ENCODE results near the gene TMEM269. TPM values are rescaled to one million over a fixed set of nuclear protein-coding genes. Genes with fewer than 3 reads are reported as not detected.

TMEM269 gene
- total RNA-seq, 1 donor from 2014 or later: not detected

DNA sequence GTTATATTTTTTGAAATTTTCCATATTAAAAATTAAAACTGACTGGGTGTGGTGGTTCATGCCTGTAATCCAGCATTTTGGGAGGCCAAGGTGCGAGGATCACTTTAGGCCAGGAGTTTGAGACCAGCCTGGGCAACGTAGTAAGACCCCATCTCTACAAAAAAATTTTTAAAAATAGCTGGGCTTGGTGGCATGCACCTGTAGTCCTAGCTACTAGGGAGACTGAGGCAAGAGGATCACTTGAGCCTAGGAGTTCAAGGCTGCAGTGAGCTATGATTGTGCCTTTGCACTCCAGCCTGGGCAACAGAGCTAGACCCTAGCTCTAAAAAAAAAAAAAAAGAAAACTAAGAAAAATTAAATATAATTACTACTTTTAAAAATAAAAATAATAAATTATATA is 36.9 kb downstream of the TMEM269 start:
- no peak for DNase-seq (ENCODE audit: low spot score)

DNA sequence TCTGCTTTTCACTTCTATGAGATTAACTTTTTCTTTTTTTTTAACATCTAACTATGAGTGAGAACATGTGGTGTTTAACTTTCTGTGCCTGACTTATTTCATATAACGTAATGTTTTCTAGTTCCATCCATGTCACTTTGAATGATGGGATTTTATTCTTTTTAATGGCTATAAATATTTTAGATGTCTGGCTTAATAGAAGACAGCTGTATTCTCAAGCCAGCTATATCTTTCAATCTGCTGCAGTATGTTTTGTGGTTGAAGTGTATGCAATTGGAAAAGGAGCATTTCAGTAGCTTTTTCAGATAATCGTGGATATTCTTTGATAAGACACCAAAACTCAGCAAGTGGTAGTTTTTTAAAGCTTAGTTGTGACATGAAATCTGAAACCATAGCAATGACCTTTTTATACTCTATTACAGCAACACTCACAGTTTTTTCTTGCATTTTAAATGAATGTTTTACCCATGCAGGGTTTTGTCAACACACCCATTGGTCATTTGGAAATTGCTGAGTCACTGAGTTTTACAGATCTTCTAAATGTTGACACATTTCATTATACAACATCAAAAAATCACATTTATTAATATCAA is 38.1 kb downstream of the TMEM269 start:
- DNase-seq (ENCODE audit: low spot score): peak; percentile 39

DNA sequence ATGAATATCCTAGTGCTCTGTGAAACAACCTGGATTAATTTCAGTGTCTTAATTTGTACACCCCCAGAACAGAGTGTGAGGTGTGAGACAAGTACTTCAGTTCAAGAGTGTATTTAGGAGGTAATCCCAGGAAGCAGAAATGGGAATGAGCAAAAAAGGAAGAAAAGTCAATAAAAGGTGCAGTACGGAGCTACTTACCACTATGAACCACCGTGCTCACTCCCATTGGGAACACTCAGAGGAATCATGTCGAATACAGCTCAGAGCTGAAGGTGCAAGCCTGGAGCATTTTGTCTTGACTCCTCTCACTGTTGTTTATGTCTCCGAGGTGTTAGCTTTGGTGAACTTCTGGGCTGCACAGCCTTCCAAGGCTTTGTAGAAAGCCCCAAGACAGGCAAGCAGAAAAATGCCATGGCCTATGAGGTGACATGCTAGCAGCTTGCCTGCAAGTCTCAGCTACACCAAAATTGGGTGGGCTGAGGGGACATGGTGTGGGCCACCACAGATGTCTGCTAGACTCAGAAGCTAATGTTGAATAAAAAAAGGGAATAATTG is 39.8 kb downstream of the TMEM269 start:
- DNase-seq (ENCODE audit: low spot score): no peak

DNA sequence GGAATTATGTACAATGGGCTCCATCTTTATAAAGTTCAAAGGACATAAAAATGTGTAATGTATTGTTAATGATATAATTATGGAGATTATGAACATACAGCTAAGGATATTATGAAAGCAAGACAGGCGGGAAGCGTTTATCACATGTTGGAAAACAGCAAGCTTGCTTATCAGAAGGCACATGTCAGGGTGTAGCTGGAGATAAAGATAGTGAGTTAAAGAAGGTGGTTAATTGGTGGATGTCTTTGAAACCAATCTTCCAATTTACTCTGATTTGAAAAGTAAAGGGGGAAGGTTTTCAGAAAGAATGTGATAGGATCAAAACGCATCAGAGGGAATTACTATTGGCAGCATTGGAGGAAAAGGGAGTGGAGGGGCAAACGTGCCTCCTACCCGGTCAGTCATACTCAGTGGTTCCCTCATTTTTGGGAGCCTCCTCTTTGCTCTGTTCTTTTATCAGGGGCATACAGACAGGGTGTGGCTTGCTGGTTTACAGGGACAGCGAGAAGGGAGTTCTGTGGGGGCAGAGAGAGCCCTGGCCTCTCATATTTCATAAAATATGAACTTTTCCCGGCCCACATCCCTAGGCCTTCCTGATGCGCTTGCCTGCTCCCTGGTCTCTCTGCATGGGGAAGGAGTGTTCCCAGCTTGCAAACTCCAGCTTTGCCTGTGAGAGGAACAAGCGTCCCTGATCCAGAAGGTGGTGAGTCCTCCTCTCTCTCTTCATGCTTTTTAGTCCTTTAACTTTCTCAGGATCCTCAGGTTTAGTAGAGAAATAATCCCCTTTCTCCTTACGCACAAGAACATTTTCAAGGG is 40.5 kb downstream of the TMEM269 start:
- peak; percentile 59 for DNase-seq (ENCODE audit: low spot score)

DNA sequence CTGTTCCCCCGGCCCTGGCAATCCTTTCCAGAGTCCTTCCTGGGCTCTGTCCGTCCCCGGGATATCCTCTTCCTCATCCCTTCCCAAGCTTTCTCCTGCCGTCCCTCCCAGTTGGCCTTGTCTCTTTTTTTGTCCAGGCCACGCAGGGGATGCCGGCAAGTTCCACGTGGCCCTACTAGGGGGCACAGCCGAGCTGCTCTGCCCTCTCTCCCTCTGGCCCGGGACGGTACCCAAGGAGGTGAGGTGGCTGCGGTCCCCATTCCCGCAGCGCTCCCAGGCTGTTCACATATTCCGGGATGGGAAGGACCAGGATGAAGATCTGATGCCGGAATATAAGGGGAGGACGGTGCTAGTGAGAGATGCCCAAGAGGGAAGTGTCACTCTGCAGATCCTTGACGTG is 45.8 kb downstream of the TMEM269 start:
- DNase-seq (ENCODE audit: low spot score): no peak

DNA sequence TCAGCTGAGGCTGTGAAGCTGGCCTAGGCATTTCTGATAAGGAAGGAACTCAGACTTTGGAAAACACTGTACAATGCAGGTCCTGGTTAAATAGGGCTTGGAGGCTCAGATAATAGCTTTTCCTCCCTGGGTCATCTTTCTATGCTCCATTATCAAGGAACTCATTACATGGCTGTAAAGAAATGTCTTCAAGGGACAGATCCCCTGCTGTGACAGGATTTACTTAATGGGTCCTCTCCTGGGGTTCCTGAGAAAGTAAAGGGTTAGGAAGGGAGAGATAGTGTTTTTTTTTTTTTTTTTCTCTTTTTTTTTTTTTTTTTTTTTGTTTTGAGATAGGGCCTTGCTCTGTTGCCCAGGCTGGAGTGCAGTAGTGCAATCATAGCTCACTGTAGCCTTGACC is 46.5 kb downstream of the TMEM269 start:
- DNase-seq (ENCODE audit: low spot score): no peak

DNA sequence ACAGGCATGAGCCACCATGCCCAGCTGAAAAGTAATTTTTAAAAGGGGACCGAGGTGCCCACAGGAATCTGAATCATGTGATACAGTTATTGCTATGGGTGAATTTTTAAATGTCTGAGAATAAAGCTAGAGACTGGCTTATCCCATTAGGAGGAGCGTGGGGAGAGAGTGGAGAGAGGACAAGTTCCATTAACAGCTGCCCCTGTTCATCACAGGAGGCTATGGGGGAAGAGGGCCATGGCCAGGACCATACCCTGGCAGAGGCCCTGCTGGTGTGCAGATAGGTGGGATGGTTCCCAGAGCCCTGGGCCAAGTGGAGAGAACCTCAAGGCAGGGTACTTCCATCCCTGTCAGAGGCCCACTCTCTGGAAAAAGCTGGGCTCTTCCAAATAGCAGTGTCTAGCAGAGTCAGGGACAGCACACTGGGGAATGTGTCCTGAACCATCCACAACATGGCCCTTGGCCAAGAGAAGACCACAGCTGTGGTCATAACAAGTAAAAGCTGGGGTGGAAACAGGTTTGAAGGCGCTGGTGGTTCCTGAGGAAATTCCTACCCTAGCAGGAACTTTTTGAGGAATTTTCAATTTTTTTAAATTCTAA is 48.0 kb downstream of the TMEM269 start:
- no peak for DNase-seq (ENCODE audit: low spot score)

DNA sequence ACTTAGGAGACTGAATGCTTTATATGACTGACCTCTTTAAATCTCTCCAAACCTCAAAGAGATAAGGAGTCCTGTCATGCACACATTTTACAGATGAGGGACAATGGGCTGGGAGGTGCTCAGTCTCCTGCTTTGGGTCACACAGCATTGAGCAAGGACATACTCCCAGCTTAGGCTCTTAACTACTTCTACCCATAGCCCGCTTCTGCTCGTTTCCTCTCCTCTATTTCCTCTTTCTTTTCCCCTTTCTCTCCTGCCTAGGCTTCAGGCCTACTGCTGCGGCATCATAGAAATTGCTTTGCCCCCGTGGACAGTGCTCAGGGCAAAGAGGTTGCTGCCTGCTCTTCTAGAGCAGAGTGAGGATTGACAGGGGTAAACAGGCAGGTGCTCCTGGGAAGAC is 49.2 kb downstream of the TMEM269 start:
- DNase-seq (ENCODE audit: low spot score): no peak

DNA sequence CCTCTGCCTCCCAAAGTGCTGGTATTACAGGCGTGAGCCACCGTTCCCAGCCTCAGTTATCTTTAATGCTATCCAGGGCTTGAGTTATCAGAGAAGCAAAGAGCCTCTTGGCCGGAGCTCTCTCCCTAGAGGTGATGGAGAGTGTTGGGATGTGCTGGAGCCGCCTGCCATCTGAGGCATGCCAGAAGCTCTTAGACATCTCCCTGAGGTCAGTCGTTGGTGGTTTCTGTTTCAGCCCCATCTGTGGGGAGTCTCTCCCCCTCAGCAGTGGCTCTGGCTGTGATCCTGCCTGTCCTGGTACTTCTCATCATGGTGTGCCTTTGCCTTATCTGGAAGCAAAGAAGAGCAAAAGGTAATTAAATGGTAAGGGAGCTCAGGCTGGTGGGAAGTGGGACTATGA is 50.0 kb downstream of the TMEM269 start:
- DNase-seq (ENCODE audit: low spot score): no peak

DNA sequence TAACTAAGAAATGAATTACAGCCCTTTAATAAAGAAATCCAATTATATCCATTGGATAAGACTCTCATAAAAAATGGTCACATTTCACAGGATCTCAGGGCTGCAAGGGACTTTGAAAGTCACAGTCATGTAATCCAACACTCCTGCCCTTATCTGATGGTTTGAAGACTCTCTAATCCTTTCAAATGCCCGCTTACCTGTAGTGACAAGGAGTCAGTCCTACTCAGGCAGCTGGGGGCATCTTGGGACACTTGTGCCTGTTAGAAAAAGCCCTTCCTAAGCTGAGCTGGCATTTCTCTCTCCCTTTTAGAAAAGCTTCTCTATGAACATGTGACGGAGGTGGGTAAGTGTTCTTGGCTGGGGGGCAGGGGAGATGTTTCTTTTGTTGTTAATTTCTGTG is 50.6 kb downstream of the TMEM269 start:
- no peak for DNase-seq (ENCODE audit: low spot score)

DNA sequence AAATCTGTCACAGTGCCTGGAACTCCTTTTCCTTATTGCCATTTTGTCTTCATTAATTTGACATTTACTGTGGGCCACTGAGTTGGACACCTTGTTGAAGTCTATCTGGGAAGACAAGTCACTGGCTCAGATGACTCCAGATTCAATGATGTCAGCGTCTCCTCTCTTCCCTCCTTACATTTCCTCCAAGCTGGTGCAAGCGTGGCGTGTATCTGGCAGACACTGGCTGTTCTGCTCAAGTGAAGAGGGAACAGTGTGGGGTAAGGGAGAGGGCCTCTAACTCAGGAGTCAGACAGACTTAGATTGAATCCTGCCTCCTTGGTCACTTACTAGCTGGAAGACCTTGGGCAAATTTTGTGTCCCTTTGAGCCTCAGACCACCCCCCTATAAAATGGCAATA is 52.9 kb downstream of the TMEM269 start:
- no peak for DNase-seq (ENCODE audit: low spot score)

DNA sequence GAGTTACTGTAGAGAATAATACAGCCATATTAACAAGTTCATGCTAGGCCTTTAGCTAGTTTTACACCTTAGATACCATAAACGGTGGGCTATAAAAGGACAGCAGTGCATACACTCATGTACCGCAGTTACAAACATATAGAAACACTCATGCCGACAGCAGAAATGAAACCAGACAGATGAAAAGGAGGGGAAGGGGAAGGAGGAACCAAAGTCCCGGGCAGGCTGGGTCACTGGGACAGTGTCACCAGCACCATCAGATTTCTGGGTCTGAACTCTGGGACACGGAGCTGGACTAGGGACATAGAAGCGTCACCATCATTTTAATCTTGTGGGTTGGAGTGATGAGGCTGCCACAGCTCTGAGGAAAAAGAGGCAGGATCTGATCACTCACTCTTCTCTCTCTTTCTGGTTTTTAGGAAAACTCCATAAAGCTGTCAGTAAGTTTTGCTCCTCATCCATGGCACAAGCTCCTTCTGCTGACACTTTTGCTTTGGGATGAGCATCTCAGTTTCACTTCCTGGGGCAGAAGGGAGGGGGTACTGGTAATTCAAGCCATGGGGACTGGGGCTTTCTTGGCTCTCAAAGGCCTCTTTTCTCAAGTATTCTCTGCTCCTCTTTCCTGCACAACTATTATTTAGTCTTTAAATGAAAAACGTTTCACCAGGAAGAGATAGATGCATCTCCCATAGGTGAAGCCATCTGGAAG is 53.8 kb downstream of the TMEM269 start:
- DNase-seq (ENCODE audit: low spot score): no peak

DNA sequence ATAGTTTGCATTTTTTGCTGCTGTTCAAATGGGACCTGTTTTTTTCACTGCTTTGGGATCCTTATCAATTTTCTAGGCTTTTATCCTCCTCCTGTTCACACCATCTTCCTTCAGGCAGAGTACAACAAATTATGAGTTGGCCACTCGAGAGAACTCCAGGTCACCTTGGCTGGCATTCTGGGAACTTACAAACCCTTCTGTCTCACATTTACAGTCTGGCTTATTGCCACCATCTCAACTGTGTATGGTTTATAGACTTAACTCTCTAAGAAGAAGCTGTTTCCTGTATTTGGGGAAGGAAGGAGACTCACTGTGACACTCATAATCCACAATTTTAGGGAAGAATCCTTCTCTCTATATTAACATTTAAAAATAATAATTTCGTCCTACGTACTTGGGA is 56.2 kb downstream of the TMEM269 start:
- no peak for DNase-seq (ENCODE audit: low spot score)

DNA sequence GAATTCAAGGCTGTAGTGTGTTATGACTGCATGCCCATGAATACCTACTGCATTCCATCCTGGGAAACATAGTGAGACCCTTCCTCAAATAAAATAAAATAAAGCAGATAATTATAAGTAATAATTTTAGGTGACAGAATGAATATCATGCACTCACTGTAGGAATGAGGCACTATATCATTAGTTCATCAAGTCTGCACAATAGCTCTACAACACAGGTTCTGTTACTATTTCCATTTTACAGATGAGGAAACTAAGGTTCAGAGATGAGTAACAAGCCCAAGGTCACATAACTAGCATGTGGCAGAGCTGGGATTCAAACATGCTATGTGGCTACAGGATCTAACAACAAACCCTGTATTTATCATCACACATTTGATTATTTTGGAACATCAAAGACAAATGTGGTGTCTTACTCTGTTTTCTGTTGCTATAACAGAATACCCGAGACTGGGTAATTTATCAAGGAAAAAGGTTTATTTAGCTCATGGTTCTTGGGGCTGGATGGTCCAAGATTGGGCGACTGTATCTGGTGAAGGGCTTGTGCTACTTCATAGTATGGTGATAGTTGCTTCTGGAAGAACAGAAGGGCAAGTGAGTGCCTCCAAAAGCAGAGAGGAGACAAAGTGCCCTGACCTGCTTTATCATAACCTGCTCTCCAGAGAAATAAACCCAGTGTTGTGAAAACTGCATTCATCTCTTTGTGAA is 56.8 kb downstream of the TMEM269 start:
- no peak for DNase-seq (ENCODE audit: low spot score)

DNA sequence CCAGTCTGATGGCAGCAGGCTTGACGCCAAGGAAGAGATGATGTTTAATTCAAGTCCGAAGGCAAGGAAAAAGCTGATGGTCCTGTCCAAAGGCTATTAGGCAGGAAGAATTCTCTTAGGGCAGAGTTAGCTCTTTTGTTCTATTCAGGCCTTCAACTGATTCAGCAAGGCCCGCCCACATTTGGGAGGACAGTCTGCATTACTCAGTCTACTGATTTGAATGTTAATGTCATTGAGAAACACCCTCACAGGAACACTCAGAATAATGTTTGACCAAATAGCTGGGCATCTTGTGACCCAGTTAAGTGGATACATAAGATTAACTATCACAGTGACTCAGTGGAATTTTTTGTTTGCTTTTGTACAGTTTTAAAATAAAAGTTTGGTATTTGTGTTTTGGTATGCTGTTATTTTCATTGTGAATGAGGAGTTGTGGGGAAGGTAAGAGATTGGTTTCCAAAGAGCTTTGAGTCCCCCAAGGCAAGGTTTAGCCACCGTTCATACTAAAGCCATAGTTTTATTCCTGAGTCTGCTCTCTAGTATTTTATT is 59.9 kb downstream of the TMEM269 start:
- no peak for DNase-seq (ENCODE audit: low spot score)

DNA sequence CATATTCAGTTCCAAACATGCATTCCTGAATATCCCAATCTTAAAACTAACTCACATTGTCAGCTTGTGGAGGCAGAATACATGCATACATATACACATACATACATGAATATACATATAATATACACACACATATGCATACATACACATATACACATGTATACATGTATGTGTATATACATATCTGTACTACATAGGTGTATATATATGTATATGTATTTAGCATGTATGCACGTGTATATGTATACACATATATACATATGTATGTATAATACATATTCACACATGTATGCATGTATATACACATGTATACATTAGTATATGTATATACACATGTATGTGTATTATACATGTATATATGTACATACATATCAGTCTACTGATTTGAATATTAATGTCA is 60.4 kb downstream of the TMEM269 start:
- DNase-seq (ENCODE audit: low spot score): no peak

DNA sequence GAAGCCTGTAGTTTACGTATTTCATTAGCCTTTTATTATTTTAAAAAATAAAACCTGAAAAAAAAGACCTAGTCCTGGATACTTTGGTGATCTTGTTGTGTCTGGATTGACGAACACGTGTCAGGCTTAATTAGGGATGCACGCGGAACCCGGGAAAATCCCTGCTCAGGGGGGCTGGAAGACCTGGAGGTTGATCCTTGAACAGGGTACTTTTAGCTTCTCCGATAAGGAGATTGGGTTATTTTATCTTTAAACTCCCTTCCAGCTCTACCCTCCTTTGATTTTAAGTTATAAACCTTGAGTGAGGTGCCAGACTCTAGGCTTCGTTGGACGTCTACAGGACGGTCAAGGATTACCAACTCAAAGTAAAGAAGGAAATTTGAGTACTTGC is 61.1 kb downstream of the TMEM269 start:
- DNase-seq (ENCODE audit: low spot score): no peak

DNA sequence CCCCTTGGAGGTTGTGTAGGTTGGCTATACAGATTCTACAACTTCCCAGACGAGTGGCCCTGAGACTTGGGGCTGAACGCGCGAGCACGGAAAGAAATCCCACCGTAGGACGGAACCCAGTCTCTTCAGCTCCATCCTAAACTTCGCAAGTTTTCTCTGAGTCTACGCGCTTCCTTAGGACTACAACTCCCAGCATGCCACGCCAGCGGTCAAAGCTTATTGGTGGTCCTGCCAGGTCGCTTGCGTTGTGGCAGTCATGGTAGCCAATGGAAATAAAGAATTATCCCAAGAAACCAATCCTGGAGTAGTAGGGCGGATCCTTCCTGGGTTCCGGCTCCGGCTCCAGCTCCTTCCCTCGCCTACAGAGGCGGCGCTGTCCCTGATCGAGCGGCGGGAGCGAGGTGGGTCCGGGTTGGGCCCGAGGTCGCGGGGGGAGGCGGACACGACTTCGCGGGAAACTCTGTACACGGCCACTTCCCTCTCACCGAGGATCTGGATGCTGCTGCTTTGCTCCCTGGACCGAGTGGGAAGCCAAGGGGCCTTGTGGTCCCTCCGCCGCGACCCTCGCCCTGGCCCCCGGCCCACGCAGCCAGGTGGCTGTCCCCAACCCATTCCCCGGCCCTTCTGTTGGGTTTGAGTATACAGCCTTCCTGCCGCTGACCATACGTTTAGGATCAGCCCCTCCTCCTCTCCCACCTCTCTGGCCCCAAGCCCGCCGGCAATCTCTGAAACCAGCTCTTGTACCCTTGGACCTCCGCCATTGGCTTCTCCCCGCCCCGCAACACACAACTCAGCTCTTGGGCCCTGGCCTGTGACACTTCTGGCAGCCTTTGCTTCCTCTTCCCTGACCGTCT is 61.7 kb downstream of the TMEM269 start, which contains the start of gene ZNF691:
TSS of gene ZNF691 (plus strand) at position 357 of the 854 bp plus-strand sequence. CDS start 3,046 bp downstream, outside the sequence.
- peak; percentile 99 for DNase-seq (ENCODE audit: low spot score)

DNA sequence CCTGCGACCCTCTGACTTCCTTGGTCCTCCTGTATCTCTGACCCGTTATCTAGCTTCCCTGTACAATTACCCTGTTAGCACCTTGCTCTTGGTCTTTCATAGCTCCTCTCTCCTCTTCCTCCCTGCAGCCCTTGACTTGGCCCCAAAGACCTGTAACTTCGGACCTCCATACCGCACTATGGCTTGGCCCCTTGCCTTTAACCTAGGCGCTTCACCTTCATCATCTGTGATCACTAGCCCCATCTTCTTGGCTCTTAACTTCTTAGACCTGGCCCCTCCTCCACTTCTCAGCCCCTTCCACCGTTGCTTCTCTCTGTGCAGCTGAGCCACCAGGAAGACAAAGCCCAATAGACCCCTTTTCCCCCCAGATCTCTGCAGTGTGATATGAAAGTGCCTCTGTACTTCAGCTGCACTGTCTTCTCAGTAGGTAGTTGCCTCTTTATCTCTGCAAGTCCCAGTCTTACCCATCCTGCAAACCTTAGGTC is 62.4 kb downstream of the TMEM269 start:
- DNase-seq (ENCODE audit: low spot score): no peak

Measured in umbilical cord (tissue), 2 donors.